DMS53 treated with DMSO at 0.1 percent for 48 hours (cell line): ENCODE results near the gene NTN3.
"Not testable (repeated sequence)": the region's sequence is repeated elsewhere in the genome, so short reads cannot be mapped to it uniquely, and the experiment has no call there.

Source experiments
- DNase-seq: peaks from one replicate; lab custom pipeline; 2025; ENCODE audit not compliant: unreplicated experiment; lab: John Stamatoyannopoulos, UW

Gene NTN3

DNA sequence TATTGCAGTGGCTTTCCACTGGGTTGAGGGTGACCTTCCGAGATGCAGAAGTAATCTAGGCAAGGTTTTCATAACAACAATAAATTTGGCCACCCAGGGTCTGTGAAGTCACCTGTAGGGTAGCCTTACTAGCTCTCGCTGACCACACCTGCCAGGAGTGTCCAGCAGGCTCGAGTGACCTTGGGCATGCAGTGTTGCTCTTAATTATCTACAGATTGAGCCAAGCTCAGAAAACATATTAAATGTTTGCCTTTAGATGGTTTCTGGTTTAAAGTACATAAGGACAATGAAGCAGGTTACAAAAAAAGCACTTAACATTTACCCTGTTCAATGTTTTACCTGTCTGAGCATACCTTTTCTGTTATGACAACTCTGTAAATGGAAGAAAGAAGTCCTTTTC lies 5.6 kb downstream of the NTN3 start:
- DNase-seq, result no peak

DNA sequence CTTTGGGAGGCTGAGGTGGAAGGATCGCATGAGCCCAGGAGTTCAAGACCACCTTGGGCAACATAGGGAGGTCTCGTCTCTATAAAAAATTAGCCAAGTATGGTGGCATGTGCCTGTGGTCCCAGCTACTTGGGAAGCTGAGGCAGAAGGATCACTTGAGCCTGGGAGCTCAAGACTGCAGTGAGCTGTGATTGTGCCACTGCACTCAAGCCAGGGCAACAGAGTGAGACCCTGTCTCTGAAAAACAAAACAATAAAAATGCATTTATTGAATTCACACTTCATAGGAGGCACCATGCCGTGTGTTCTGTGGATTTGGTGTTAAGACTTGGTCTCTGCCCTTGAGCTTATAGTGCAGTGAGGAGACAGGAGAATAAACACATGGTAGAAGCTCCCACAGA lies 6.2 kb downstream of the NTN3 start:
- no peak for DNase-seq

DNA sequence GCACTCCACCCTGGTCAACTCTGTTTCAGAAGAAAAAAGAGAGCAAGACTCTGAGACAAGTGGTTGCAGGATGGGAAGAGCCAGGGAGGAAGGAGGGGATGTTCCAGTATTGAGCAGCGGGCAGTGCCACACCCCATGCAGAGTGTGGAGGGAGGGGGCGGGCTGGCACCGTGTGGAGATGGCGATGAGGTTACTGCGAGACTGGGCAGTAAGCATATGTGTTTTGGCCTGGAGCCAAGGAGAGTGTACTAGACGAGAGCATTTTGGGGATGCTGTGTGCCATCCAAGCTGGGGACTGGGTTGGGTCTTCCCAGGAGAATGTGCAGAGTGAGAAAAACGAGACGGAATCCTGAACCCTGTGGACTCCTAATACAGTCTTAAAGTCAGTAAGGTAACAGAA lies 7.2 kb downstream of the NTN3 start:
- DNase-seq, result no peak

DNA sequence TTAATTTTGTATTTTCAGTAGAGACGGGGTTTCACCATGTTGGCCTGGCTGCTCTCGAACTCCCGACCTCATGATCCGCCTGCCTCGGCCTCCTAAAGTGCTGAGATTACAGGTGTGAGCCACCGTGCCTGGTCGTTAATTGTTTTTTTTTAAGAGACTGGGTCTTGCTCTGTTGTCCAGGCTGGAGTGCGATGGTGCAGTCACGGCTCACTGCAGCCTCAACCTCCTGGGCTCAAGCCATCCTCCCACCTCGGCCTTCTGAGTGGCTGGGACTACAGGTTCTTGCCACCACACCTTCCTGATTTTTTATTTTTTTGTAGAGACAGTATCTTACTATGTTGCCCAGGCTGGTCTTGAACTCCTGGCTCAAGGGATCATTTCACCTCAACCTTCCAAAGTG lies 8.9 kb downstream of the NTN3 start:
- DNase-seq, result not testable (repeated sequence)

DNA sequence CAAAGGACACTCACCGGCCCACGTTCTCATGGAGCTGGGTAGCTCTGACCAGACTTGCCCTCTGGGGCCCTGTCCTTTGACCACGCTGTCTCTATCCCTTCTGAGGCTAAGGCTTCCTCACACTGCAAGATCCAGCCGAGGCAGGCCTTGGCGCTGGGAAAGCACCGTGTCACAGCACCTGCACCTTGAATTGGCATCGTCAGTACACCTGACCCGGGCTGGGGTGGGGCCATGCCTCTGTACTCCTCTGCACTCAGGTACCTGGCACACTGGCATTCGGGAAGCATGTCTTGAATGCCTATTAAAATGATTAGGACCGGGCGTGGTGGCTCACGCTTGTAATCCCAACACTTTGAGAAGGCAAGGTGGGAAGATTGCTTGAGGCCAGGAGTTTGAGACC lies 9.9 kb downstream of the NTN3 start:
- DNase-seq, result no peak

DNA sequence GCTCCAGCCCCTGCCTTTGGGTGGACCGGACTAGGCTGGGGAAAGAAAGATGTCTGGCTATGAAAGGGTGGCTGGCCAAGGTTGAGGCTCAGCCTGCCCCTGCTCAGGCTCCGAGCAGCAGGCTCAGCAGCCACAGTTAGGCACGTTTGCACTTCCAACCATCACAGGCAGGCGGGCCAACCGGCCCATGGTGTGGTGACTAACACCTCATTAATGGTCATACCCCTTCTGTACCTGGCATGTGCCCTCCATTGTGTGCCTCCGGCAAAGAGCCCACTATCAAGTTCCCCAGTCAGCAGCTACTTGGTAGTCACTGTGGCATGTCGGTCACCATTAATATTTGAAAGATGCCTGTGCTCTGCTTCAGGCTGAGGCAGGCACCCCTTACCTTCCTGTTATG lies 10.6 kb downstream of the NTN3 start:
- no peak for DNase-seq

DNA sequence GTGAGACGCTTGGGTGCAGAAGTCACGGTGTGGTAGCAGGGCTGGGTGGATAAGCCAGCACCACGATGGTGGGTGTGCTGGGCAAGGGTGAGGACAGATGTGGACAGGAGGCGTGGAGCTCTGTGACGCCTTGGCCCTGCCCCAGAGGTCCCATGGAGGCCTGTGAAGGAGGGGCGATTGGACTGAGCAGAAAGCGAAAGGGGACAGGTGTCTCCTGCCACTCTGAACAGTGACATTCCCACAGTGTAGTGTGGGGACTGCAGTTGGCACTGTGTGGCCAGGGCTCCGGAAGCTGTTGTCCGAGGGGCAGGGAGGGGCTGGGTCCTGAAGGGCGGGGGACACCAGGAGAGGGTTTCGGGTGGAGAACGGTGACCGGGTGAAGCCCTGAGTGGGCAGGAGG lies 11.2 kb downstream of the NTN3 start:
- no peak for DNase-seq

DNA sequence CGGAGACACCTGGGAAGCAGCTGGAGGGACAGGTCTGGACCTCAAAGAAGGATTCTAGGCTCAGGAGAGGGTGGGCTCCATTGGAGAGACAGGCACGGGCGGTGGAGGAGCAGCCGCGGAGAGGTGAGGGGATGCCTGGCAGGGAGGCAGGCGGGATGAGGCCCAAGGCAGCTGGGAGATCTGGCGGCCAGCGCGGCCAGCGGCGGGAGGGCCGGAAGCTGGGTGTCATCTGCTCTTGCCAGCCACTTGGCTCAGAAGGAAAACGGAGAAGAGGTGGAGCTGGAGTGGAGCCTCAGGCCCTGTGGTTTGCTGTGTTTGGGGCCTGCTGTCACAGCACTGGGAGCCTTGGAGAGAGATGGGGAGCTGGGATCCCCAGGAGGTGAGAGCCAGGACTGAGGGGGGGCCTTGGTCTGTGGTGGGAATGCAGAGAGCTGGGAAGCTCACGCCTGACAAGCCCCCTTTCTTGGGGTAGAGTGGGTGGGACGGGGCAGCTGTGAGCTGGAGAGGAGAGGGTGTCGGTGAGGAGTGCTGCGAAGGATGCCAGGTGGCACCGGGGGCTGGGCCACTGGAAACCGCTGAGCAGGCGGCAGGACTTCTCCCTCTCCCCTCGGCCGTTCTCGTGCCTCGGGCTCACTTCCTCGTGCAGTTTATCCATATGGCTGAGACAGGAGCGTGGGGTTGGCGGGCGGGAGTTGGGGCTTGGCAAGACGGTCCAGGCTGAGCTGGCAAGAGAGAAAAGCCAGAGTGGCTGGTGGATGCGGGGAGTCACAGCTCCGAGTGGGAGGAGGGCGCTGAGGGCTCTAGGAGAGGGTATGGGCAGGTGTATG lies 11.8 kb downstream of the NTN3 start:
- peak; percentile 40 for DNase-seq

DNA sequence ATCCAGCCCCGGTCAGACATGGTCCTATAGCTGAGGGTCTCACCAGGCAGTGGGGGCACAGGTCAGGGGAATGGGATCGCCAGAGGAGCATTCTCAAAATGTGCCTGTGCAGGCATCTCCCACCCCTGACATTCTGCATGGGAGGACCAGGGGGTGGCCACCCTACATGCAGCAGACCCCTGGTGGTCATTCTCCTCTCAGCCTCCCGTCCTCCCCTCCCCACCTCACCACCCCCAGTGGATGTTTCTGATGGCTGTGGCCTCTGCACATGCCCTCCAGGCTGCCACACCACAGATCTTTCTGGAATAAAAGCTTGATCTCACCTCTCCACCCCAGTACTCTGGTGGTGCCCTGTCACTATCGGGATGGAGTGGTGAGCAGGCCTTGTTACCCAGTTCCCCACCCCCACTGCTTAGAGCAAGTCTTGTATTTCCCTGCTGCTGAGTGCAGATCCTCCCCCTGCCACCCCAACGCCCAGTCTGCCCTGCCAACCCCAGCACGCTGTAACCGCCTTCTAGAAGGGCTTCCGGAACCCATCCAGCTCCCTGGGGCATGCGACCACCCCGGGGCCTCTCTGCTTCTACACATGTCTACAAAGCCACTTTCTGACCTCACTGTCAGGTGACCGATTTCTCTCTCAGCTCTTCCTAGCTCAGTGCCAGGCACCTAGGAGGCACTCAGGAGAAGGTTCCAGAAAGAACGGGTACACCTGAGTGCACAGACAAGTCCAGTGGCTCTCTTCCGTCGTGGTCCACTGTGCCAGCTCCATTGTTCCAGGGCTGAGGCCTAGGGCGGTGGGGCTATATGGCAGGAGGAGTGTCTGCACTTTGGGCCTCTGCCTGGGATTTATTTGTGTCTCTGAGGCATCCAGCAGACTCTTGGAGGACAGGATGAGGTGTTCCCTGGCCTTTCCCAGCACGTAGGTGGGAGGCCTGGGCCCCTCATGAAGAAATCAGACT lies 13.1 kb downstream of the NTN3 start:
- DNase-seq, result no peak

DNA sequence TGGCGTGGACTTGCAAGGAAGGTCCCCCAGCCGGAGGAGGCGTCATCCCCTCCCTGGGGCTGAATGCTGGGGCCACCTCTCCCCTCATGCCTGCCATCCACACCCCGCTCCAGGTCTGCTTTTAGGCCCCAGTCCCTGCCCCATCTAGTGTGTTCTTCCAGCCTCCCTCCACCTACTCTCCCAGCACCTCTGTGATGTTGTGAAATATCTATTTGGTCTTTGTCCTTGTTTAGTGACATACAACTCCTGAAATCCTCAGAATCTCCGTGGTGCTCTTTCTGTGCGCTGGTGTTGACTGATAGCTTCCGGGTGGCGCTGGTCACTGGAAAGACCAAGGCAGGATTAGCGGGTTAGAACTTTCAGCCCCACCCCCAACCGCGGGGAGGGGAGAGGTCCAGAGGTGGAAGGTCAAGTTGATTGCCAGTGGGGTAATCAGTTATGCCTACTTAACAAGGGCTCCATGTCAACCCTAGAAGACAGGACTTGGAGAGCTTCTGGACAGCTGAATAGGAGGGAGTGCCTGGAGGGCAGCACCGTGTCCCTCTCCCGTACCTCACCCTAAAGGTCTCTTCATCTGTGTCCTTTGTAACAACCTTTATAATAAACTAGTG lies 13.9 kb downstream of the NTN3 start:
- DNase-seq, result no peak

DNA sequence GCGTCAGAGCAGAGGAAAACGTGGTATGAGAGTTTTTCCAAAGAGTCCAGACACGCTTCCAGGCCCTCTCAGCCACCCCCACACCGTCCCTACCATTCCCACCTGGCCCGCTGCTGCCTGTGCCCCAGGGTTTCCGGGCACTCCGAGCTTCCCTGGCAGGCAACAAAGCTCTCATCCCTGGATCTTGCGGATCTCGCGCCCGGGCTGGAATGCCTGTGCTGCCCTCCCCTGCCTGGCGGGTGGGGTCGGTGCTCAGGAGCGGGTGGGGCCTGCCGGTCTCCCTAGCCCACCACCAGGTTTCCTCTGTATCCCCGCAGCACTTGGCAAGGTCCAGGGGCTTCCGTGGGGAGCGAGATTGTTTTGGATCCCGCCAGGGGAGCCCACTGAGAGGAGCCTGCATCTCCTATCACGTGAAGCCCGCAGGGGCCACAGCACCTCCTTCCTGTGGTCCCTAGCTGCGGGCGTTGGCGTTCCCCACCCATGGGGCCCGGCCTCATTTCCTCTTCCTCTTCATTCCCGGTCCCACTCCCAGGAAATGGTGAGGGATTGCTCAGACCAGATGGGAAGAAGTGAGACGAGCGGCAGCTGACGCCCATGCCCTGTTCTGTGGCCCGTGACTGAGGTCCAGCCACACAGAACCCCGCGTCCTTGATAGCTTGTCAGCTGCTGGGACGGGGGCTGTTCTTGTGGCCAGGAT lies 14.9 kb downstream of the NTN3 start:
- DNase-seq, result no peak

DNA sequence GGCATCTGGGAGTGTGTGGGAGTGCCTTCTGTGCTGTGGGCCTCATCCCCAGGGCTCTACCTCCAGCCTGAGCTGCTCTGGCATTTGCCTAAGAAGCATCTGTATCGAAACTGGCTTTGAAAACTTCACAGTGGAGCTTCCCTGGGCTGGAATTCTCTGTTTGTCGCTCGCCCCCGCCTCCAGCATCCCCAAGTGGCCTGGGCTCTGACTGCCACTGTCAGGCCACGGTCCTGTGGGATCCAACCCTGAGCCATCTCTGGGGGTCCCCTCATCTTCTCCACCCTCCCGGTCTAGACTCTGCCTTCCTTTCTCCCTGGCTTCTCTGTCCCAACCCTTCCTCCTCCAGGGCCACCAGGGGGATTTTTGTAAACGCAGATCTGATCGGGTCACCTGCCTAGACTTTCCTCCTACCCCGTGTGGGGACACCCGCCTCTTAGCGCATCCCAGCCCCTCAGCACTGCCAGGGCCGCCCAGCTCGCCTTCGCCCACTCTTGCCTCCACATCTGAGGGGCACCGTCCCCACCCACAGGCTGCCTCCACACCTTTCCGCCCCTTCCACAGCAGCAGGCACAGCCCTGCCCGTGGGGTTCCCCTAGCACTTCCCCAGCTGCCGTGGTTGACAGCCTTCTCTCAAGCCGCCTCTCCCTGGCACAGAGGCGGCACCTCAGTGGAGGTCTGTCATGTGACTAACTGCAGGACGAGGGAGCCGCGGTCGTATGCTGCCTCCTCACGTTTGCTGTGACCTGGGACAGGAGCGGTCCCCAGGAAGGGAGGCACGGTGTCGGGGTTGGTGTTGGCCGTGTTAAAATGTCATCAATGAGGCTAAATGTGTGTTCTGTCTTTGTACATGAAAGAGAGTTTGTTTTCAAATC lies 15.8 kb downstream of the NTN3 start:
- no peak for DNase-seq

DNA sequence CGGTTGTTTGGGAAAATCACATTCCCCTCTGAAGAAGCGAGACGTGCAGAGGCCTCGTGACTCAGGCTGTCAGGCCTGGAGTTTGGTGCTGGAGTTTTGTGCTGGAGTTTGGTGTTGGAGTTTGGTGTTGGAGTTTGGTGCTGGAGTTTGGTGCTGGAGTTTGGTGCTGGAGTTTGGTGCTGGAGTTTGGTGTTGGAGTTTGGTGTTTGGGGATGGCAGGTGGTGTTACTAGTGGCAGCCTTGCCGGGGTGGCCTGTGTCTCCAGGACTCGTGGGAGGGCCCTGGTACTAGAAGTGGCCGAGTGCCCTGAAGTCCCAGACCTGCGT lies 16.4 kb downstream of the NTN3 start:
- DNase-seq, result no peak

DNA sequence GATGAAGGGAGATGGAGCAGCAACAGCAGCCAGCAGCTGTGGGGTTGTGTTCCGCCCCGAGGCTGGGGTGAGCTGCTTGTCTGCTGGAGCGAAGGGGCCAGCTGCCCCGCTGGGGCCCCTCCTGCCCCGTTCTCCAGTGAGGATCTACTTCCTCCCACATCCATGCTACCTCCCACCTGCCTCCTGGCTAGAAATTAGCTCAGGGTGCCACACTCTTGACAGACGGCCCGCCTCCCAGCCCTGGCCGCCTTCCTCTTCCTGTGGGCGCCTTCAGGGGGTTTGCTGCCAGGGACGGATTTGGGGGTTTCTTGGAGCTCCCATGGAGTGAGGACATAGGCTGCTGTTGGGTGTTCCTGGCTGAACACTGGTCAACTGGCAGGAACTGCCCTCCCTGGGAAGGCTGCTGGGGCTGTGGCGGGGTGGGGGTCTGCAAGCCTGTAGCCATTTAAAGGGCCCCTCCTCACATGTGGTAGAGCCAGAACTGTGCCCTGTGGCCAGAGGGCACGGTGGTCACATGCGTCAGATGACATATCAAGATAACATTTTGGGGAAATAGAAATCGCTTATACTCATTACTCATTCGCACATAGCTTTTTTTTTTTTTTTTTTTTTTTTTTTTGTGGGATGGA lies 16.9 kb downstream of the NTN3 start:
- DNase-seq, result no peak

DNA sequence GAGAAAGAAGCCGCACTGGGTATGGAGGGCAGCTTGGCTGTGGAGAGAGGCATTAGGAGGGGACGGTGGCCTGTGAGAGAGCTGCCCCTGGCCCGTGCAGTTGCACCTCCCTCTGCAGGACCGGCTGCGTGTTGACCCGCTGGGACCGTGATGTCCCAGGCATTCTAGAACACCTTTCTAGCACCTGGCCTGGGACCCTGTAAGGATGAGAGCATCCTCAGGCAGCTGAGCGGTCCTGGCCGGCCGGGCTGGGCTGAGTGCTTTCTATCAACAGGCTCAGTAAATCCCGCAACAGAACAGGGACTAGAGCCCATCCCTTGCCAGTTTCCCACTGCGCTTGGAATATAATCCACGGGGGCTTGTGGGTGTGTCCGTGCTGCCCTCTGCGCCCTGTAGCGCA lies 18.5 kb downstream of the NTN3 start:
- DNase-seq, result no peak

DNA sequence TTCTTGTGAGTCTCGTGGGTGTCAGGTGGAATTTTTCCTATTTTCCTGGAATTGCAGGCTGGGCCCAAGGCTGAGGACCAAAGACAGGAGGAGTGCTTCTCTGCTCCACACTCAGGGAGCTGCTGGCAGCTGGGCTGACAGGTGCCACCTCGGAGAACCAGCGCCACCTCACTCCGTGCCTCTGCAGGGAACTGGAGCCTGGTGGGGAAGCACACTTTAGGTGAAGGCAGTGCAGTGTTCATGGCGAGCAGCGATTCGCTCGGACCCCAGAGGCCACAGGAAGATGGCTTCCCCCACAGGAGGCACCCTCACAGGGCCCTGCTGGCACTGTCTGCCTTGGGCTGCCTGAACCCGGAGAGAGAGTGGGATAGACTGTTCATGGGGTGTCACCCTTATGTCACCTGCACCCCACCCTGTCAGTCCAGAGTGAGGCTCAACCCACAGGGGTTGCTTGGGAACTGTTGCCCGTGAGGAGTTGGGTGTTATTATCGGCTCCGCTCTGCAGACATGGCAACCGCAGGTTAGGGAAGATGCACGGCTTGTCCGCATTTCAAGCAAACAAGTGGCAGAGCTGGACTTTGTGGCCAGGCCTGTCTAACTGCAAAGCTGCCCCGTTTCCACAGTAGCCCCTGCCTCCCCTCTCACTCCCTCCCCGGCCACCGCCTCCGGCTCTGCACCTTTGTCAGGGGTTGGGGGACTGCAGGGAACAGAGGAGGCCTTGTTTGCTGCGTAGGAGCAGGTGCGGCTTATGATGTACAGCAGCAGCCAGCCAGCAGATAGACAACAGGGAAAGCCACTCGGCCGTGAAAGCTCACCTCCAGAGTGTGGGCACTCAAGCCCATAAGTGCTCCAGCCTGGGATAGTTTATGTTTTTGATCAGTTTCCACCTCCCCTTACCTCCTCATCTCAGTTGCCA lies 19.4 kb downstream of the NTN3 start:
- peak; percentile 22 for DNase-seq

DNA sequence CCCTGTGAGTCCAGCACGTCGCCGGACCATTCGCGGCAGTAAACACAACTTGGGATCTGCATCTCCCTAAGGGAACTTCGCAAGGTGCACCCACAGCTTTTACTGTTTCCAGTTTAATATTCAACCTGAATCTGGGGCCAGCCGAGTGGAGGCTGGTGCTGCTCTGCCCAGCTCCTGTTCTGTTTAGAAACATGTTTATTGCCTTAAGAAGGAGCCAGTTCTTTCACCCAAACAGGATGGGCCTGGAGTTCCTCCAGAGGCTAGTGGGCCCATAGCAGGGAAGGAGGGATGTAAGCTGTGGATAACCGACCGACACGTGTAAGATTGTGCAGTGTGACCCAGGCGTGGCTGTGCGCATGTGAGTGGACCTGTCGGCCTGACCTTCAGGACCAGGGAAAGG lies 21.2 kb downstream of the NTN3 start:
- DNase-seq, result no peak

DNA sequence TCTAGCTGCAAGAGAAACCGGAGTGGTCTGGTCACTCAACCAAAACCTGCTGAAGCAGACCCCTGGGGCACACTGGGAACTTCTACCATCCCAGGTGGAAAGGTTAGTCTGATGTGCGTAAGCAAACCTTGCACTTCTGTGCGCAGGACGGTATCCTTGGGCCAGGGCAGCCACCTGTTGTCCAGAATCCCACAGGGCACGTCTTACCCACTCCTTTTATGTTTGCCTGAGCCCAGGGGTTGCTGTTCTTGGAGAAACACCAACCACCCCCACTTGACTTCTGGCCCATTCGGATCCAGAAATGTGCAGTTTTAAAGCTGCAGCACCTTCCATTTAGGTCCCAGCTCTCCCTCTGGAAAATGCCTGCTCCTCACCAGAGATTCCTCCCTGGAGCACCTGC lies 22.5 kb downstream of the NTN3 start:
- DNase-seq, result no peak

DNA sequence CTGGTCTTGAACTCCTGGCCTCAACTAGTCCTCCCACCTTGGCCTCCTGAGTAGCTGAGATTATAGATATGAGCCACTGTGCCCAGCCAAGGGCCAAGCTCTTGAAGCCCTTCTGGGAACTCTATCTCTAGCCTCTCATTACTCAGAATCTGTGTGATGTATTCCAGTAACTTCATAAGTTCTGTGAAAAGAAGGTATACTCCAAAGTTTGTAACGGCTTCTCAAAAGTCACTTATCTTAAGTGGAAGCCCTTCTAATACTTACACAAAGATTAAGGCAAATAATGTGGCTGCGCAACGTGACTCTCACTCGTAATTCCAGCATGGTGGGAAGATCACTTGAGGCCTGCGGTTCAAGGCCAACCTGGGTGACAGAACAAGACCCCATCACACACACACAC lies 23.5 kb downstream of the NTN3 start:
- DNase-seq, result no peak
